HG03575 (cell line): Measurements from ENCODE around the gene MEIS2.

ENCODE experiments used
- ATAC-seq: cut with Tn5 transposase; IDR thresholded peaks from one replicate; pipeline ENCODE4 v1.9.1; 2021; ENCODE audit not compliant: unreplicated experiment, insufficient number of reproducible peaks, low FRiP score; ENCODE audit errors: extremely low read depth

Gene MEIS2

DNA sequence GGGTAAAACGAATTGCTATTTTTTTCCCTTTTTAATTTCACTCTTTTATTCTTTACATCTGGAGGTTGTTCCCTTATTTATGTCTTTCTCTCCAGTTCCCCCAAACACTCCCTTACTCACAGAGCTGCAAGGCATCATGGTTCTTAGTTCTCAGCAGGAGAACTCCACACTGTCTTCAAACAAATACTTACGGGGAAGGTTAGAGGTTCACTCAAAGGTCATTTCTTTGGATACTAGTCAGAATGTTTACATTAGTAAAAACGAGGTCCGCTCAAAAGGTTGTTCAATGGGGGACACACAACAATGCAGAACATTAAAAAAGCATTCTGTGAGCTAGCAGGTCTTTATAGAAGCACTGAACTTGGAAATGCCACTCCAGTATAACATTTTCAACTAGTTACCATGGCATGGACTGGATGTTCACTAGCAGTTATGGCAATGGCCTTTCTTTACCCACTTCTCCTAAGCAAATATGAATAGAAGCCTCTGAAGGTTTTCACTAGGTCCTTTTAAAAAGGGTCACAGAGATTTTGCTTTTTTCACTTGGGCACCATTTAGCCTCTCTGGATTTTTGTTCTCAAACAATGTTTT lies 201.7 kb downstream of the MEIS2 start:
- ATAC-seq, result no peak

GRCh38 chr15:36897834-36898233 lies 202.5 kb downstream of the MEIS2 start:
- ATAC-seq, result no peak

DNA sequence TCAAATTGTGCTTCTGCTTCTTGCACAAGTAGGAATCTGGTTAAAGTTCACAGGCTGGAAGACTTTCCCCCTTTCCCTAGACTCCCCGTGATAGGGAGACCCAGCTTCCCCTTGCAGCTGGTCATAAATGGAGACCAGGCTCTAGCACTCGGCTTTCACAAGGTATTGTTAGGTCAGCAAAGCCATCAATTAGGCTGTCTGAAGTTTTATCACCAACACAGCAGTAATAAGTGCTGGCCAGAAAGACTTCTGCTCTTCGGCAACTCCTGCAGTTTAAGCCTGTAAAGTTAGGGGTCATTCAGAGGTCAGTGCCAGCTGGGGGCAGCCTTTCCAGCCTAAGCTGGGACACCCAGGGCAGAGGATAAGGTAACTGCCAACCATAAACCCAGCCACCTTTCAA lies 203.4 kb downstream of the MEIS2 start:
- ATAC-seq, result no peak

DNA sequence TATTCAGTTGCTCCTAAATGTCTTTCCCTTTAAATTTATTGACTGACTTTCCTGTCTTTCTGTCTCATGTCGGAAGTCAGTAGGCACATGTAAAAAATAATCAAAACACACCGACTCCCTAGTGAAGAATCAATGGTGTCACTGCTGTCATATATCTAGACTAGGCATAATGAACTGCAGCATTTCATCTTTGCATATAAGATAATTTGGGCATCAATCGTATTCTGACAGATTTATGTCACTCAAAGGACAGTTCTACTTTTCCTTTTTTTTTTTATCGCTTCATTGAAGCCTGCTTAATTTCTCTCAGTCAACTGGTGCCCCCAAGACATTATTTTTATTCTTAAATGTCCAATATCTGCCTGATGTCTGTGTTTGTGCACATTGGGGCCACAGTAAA lies 206.3 kb downstream of the MEIS2 start:
- ATAC-seq, result no peak

DNA sequence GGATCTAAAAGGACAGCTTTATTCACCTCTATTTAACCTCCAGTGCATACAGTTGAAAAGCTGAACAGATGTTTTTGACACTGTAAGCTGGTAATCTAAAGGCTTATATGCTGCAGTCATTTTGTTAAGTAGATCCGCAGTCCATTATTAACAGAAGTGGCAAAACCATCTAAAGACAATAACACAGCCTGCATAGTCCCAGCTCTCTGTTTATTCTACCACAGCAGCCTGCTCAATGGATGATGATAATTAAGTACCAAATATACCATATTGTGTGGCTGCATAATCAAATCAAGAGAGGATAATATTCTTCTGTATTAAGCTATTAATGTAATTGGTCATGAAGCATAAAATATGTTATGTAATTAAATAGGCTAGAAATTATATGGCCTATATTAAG lies 207.1 kb downstream of the MEIS2 start:
- no peak for ATAC-seq

DNA sequence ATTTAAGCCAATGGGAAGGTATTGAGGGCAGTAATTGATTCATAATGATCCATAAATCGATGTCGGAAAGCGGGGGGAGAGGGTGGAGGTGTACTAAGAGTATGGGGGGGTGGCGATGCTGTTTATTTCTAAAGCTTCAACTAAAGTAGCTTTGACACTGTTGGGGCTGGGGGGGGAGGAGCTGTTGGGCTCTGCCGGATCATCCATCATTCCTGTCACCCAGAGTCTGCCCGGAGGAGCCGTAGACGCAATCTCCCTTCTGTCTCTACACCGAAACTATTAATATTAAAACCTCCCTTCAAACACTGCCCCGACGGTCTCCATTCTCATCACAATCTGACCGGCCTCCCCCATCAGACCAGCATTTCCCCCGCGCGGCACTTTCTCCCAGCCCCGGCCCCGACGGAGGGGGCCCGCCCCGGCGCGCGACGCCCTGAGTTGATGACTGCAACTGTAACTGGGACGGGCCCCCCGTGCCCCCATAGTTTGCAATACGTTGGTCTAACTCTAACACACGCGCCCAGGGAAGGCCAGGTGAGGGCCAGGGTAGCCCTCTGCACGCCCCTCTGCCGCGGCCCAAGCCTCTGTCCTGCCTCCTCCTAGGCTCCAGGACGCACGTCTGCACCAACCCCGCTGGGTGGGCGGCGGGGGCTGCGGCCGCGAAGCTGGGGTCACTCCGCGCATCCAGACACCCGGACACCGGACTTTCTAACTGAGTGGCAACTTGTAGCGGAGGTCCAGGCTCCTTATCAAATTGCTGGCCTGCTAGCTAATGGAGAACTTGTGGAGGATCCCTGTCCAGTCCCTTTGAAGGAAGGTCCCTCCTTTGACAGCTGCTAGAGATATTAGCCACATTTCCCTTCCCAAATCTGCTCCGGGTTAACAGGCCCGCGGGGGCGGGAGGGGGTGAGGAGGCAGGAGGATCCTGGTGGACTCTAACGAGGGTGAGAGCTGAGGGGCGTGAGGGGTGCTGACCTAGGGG lies 212.0 kb downstream of the MEIS2 start:
- no peak for ATAC-seq

GRCh38 chr15:36887214-36887961 lies 213.0 kb downstream of the MEIS2 start:
- no peak for ATAC-seq

DNA sequence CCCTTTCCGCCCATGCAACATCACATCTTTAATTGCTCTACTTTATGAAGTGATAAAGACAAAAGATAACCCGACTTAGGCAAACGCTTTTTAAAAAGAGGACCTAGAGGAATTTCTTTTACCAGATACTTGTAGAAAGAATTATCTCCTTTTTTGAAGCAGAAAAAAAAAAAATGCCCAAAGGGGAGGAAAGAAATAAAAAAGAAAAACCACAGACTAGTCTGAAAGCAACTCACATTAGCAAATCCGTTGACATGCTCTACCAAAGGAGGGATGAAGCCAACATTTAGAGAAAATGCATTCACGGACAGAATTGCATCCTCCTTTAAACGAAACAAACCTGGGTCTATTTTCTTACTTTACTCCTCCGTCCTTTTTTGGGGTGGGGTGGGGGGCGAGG lies 213.6 kb downstream of the MEIS2 start:
- ATAC-seq, result no peak

DNA sequence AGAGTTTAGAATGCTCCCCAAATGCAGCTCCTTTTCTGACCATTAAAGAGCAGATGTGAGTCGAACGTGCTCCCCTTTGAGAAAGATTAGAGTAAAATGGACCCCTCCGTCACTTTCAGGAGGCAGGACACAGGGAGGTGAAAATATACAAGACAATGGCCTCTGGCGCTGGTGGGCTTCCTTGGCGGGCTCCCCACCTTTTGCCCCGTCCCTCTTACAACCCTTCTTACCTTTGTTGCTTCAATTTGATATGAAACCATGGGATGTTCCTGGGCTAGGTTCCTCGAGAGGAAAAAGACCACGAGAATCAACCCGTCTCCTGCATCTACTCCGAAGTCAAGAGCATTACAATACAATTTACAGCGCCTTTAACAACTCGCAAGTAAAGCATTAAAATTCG lies 214.2 kb downstream of the MEIS2 start:
- ATAC-seq, result no peak

- no peak for ATAC-seq
Measured at GRCh38 chr15:36885771-36886170, 214.6 kb downstream of the MEIS2 start.

DNA sequence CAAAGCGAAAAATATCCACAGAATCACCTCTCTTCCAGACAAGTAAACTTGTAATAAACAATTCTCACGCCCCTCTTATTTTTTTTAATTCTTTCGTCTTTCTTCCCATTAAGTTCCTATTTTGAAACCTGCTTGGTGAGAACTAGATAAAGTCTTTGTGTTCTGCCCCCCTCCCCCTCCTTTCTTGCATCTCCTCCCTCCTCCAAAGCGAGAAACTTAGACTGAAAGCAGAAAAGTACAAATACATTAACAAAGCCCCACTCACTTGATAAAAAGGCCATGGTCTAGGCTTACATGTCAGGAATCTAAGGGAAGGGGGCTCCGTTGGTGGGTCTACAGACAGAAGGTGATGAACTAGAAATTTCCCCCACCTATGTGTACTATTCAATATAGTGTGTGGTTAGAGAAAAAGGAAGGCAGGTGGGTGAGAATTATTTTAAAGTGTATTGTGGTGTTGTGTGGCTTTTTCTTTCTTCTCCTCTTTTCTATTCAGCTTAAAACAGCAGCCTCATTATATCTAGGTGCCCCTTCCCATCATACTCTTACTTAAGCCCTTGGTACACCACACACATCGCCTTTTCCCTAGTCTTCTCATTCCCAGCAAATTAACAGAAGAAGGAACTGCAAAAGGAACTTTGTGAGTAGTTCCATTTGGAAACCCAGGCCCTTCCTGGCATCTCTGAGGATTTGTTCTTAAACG lies 215.3 kb downstream of the MEIS2 start:
- ATAC-seq, result no peak

DNA sequence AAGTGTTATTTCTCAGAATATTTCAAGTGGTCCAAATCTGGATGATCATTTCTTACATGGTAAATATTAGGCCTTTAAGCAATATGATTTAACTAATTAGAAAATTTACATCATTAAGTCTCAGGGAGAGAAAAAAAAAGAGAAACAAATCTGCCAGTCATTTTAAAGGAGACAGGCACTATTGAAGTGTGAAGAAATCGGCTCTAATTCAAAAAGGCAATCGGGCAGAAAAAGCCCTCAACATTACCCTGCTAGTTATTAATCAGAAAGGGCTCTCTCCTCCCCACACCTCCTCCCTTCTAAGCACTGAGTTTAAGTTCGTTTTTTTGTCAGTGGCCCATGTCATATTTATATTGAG lies 215.9 kb downstream of the MEIS2 start:
- ATAC-seq, result no peak

GRCh38 chr15:36883713-36884517 lies 216.4 kb downstream of the MEIS2 start:
- ATAC-seq, result no peak

DNA sequence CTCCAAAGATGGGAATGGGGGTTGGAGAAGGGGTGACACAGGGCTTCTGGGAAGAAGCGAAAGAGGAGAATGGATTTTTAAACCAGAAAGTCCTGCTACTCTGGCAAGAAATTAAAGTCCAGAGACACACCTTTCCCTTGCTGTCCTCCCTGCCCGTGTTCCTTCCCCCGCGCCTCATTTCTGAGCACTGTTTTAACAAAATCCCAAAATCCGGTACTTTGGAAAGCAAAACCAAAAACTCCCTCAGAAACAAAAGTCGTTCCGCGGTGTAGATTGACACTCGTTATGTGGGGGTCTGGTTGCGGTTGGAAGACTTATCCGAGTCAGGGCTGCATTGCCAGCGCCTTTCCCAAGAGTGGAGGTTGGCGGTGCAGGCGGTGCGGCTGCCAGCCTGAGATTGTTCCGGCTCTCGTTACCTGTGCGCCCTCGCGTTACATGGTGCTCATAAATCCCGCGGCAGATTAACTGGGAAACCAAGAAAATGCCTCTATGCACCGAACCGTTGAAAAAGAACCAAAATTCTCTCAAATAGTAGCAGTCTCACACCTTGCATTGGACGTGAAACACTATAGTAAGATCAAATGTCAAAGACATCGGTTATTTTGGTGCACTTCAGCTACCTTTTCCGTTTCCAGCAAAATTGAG lies 217.7 kb downstream of the MEIS2 start:
- no peak for ATAC-seq

GRCh38 chr15:36882056-36882455 lies 218.3 kb downstream of the MEIS2 start:
- no peak for ATAC-seq

- ATAC-seq, result no peak
Measured at GRCh38 chr15:36881516-36881915, 218.8 kb downstream of the MEIS2 start.

GRCh38 chr15:36880913-36881460 lies 219.4 kb downstream of the MEIS2 start:
- ATAC-seq, result no peak
